ENCODE data around the gene SPOCK3. TPM values are rescaled to one million over a fixed set of nuclear protein-coding genes. Genes with fewer than 3 reads are reported as not detected.

SPOCK3 gene
- 0.11 to 0.15 TPM (median 0.13 TPM) in 5 replicates for total RNA-seq (2022; extraction: Qiagen RNA extraction)

GRCh38 chr4:167234316-167234881 lies at the start of gene SPOCK3:
SPOCK3 (minus strand) TSS chr4:167234494.

